GM12865 (cell line): ENCODE measurements around the gene PCDHA4.
"Not testable (repeated sequence)": the region's sequence is repeated elsewhere in the genome, so short reads cannot be mapped to it uniquely, and the experiment has no call there.

Experiments
- DNase-seq: peaks from one replicate; pipeline ENCODE4 v3.0.0; 2010; ENCODE audit warnings: low read depth
- H3K4me3 ChIP-seq: 2 replicates; pipeline ENCODE4 v1.5.1; 2011; ENCODE audit warnings: mild to moderate bottlenecking, low read depth, low read length, control low read depth
- TF ChIP-seq, protein P1 (sequence below): IDR thresholded peaks from 2 replicates; pipeline ENCODE4 v1.5.1; 2011; ENCODE audit warnings: low read length, control low read depth, low read depth, inconsistent platforms; ENCODE audit not compliant: insufficient read depth; ENCODE audit errors: missing control alignments

The PCDHA4 gene

DNA sequence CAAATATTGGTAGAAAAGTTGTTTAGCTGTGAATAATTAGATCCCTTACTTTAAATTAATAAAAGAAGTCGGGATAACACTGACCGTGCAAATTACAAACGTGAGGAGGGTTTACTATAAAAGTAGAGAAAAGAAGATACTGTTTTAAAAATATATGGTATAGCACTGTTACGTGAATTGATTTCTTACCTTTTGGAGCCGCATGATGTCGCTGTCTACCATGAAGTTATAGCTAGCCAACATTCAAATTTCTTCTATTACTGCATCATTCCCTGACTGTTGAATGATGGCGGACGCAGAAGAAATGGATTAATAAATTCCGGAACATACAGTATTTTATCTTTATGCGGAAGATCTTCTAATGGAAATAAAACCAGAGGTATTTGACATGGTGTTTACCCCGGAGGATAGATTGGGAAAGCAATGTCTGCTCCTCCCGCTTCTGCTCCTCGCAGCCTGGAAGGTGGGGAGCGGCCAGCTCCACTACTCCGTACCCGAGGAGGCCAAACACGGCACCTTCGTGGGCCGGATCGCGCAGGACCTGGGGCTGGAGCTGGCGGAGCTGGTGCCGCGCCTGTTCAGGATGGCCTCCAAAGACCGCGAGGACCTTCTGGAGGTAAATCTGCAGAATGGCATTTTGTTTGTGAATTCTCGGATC is 21.0 kb downstream of the PCDHA4 start, which contains the start of gene PCDHA6:
Gene PCDHA6 (plus strand): TSS at position 257 of the 658 bp plus-strand sequence. CDS start 132 bp downstream, at position 389.
- no peak for DNase-seq
- TF ChIP-seq, protein P1, sequence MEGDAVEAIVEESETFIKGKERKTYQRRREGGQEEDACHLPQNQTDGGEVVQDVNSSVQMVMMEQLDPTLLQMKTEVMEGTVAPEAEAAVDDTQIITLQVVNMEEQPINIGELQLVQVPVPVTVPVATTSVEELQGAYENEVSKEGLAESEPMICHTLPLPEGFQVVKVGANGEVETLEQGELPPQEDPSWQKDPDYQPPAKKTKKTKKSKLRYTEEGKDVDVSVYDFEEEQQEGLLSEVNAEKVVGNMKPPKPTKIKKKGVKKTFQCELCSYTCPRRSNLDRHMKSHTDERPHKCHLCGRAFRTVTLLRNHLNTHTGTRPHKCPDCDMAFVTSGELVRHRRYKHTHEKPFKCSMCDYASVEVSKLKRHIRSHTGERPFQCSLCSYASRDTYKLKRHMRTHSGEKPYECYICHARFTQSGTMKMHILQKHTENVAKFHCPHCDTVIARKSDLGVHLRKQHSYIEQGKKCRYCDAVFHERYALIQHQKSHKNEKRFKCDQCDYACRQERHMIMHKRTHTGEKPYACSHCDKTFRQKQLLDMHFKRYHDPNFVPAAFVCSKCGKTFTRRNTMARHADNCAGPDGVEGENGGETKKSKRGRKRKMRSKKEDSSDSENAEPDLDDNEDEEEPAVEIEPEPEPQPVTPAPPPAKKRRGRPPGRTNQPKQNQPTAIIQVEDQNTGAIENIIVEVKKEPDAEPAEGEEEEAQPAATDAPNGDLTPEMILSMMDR = no peak
- H3K4me3 ChIP-seq = no peak within 1 kb of the TSS

DNA sequence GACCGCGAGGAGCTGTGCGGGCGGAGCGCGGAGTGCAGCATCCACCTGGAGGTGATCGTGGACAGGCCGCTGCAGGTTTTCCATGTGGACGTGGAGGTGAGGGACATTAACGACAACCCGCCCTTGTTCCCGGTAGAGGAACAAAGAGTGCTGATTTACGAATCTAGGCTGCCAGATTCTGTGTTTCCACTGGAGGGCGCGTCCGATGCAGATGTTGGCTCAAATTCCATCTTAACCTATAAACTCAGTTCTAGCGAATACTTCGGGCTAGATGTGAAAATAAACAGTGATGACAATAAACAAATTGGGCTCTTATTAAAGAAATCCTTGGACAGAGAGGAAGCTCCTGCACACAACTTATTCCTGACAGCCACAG is 21.5 kb downstream of the PCDHA4 start:
- TF ChIP-seq, protein P1 = no peak
- DNase-seq = no peak
- H3K4me3 ChIP-seq = no peak overlapping the region

DNA sequence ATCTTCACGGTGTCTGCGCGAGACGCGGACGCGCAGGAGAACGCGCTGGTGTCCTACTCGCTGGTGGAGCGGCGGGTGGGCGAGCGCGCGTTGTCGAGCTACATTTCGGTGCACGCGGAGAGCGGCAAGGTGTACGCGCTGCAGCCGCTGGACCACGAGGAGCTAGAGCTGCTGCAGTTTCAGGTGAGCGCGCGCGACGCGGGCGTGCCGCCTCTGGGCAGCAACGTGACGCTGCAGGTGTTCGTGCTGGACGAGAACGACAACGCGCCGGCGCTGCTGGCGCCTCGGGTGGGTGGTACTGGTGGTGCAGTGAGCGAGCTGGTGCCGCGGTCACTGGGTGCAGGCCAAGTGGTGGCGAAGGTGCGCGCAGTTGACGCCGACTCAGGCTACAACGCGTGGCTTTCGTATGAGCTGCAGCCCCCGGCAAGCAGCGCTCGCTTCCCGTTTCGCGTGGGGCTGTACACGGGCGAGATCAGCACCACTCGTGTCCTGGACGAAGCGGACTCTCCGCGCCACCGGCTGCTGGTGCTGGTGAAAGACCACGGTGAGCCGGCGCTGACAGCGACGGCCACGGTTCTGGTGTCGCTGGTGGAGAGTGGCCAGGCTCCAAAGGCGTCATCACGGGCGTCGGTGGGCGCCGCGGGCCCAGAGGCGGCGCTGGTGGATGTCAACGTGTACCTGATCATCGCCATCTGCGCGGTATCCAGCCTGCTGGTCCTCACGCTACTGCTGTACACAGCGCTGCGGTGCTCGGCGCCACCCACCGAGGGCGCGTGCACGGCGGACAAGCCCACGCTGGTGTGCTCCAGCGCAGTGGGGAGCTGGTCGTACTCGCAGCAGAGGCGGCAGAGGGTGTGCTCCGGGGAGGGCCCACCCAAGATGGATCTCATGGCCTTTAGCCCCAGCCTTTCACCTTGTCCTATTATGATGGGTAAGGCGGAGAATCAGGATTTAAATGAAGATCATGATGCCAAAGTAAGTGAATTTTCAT is 22.9 kb downstream of the PCDHA4 start:
- DNase-seq, H3K4me3 ChIP-seq: not testable (repeated sequence)

DNA sequence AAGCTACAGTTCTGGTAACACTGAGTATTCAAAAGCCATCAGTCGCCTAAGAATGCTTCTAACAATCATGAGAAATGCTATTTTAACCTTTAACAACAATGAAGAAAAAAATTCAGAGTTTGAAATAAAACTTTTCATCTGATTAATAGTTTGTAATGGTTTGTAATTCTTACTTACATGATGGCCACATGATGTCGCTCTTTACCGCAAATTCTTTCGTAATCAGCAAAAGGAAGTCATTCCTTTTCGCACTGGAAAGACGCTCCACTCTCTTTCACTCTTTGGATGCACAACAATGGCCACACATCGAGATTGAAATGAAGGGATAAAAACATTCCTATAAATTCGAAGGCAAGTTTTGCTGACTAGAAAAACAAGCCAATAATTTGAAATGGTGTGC is 27.1 kb downstream of the PCDHA4 start, which contains the start of gene PCDHA7:
Gene PCDHA7 (plus strand): TSS at position 277 of the 400 bp plus-strand sequence. CDS start 115 bp downstream, at position 392.
- no peak within 1 kb of the TSS for H3K4me3 ChIP-seq
- DNase-seq = no peak
- TF ChIP-seq, protein P1 = no peak

DNA sequence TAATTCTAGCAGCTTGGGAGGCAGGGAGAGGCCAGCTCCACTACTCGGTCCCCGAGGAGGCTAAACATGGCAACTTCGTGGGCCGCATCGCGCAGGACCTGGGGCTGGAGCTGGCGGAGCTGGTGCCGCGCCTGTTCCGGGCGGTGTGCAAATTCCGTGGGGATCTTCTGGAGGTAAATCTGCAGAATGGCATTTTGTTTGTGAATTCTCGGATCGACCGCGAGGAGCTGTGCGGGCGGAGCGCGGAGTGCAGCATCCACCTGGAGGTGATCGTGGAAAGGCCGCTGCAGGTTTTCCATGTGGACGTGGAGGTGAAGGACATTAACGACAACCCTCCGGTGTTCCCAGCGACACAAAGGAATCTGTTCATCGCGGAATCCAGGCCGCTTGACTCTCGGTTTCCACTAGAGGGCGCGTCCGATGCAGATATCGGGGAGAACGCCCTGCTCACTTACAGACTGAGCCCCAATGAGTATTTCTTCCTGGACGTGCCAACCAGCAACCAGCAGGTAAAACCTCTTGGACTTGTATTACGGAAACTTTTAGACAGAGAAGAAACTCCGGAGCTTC is 27.7 kb downstream of the PCDHA4 start:
- not testable (repeated sequence) for H3K4me3 ChIP-seq, DNase-seq

DNA sequence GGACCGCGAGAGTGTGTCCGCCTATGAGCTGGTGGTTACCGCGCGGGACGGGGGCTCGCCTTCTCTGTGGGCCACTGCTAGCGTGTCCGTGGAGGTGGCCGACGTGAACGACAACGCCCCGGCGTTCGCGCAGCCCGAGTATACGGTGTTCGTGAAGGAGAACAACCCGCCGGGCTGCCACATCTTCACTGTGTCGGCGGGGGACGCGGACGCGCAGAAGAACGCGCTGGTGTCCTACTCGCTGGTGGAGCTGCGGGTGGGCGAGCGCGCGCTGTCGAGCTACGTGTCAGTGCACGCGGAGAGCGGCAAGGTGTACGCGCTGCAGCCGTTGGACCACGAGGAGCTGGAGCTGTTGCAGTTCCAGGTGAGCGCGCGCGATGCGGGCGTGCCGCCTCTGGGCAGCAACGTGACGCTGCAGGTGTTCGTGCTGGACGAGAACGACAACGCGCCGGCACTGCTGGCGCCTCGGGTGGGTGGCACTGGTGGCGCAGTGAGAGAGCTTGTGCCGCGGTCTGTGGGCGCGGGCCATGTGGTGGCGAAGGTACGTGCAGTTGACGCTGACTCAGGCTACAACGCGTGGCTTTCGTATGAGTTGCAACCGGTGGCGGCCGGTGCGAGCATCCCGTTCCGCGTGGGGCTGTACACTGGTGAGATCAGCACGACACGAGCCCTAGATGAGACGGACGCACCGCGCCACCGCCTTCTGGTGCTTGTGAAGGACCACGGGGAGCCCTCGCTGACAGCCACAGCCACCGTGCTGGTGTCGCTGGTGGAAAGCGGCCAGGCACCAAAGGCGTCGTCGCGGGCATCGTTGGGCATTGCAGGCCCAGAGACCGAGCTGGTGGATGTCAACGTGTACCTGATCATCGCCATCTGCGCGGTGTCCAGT is 29.0 kb downstream of the PCDHA4 start:
- no peak for DNase-seq

More for the DNA sequence above, 29.0 kb downstream of the PCDHA4 start:
- no peak overlapping the region for H3K4me3 ChIP-seq
- TF ChIP-seq, protein P1 = no peak
